ENCODE results near the gene TGFA. TPM values are rescaled to one million over a fixed set of nuclear protein-coding genes. Genes with fewer than 3 reads are reported as not detected.

The TGFA gene
- total RNA-seq, 1 donor from 2014 or later, result 9.1 TPM

GRCh38 chr2:70566906-70567305, 13.3 kb upstream of the TGFA start:
- TF ChIP-seq CTCF (IDR thresholded peaks at IDR 0.05), result no peak

GRCh38 chr2:70566464-70566863, 12.8 kb upstream of the TGFA start:
- H3K27ac ChIP-seq, result no peak overlapping the region
- no peaks in the 10 kb centered on the region for H3K4me1 ChIP-seq
- DNase-seq, result no peak
- TF ChIP-seq CTCF (IDR thresholded peaks at IDR 0.05), result no peak
- ATAC-seq, result no peak
- no peaks in the 10 kb centered on the region for H3K9me3 ChIP-seq
- no peak overlapping the region for H3K4me3 ChIP-seq
- H3K36me3 ChIP-seq, result no peaks in the 10 kb centered on the region
- intact Hi-C loops (cut with DNase I), result no loop called here
- no peaks in the 10 kb centered on the region for H3K27me3 ChIP-seq

More at GRCh38 chr2:70566906-70567305, 13.3 kb upstream of the TGFA start:
- no peak overlapping the region for H3K4me3 ChIP-seq
- intact Hi-C loops (cut with DNase I), result no loop called here
- H3K4me1 ChIP-seq, result no peaks in the 10 kb centered on the region
- H3K27ac ChIP-seq, result no peak overlapping the region
- H3K36me3 ChIP-seq, result no peaks in the 10 kb centered on the region
- H3K9me3 ChIP-seq, result no peaks in the 10 kb centered on the region
- no peak for ATAC-seq
- DNase-seq, result no peak
- no peaks in the 10 kb centered on the region for H3K27me3 ChIP-seq

GRCh38 chr2:70565039-70565731, 11.6 kb upstream of the TGFA start:
- no peak overlapping the region for H3K27ac ChIP-seq
- no peaks in the 10 kb centered on the region for H3K9me3 ChIP-seq
- no peak overlapping the region for H3K4me3 ChIP-seq
- intact Hi-C loops (cut with DNase I), result no loop called here
- no peak for TF ChIP-seq CTCF (IDR thresholded peaks at IDR 0.05)
- H3K27me3 ChIP-seq, result no peaks in the 10 kb centered on the region
- H3K4me1 ChIP-seq, result no peaks in the 10 kb centered on the region
- DNase-seq, result no peak
- no peaks in the 10 kb centered on the region for H3K36me3 ChIP-seq
- no peak for ATAC-seq

- DNase-seq (no peak), ATAC-seq (no peak)
- H3K36me3 ChIP-seq, result no peaks in the 10 kb centered on the region
- no peaks in the 10 kb centered on the region for H3K9me3 ChIP-seq
- H3K4me3 ChIP-seq, result no peak overlapping the region
- no peaks in the 10 kb centered on the region for H3K4me1 ChIP-seq
- TF ChIP-seq CTCF (IDR thresholded peaks at IDR 0.05), result no peak
- no peak overlapping the region for H3K27ac ChIP-seq
- intact Hi-C loops (cut with DNase I), result no loop called here
- H3K27me3 ChIP-seq, result peaks cover 17% of the 10 kb centered on the region
Observed at GRCh38 chr2:70561893-70562292, 8.3 kb upstream of the TGFA start.

GRCh38 chr2:70560442-70560841, 6.8 kb upstream of the TGFA start:
- Histone ChIP-seq H3K9me3 (no peaks in the 10 kb centered on the region), H3K36me3 (no peaks in the 10 kb centered on the region), H3K4me1 (no peaks in the 10 kb centered on the region), H3K4me3 (no peak overlapping the region), H3K27ac (no peak overlapping the region), H3K27me3 (peaks cover 17% of the 10 kb centered on the region)
- ATAC-seq, result no peak
- intact Hi-C loops (cut with DNase I), result no loop called here
- DNase-seq, result no peak
- TF ChIP-seq CTCF (IDR thresholded peaks at IDR 0.05), result no peak

GRCh38 chr2:70560040-70560439, 6.4 kb upstream of the TGFA start:
- no peaks in the 10 kb centered on the region for H3K4me1 ChIP-seq
- intact Hi-C loops (cut with DNase I), result no loop called here
- DNase-seq, result no peak

More at GRCh38 chr2:70560040-70560439, 6.4 kb upstream of the TGFA start:
- H3K36me3 ChIP-seq, result no peaks in the 10 kb centered on the region
- no peak overlapping the region for H3K27ac ChIP-seq
- no peak overlapping the region for H3K4me3 ChIP-seq
- no peaks in the 10 kb centered on the region for H3K9me3 ChIP-seq
- peaks cover 17% of the 10 kb centered on the region for H3K27me3 ChIP-seq
- TF ChIP-seq CTCF (IDR thresholded peaks at IDR 0.05), result no peak
- no peak for ATAC-seq
